Mesenteric fat pad (tissue), 1 donor: Measurements from ENCODE around the gene CSTF2T. TPM values are rescaled to one million over a fixed set of nuclear protein-coding genes. Genes with fewer than 3 reads are reported as not detected.
"Not testable (repeated sequence)": the region's sequence is repeated elsewhere in the genome, so short reads cannot be mapped to it uniquely, and the experiment has no call there.

ENCODE experiments used
- DNase-seq: peaks from one replicate; pipeline ENCODE4 v3.0.0-alpha.2; 2020; ENCODE audit warnings: low spot score
- total RNA-seq: library from RNA; stranded (reverse); fragmentation: NEBNext Ultra II Directional; extraction: Animal tissue kit (Norgen Biotek cat#: 25700); gene quantifications from one replicate; pipeline ENCODE4 v1.2.1, GENCODE V29; 2021
- donor health status: DM: yes; HTN: yes; CAD: no.

The CSTF2T gene
- total RNA-seq, 1 donor from 2014 or later: 28.0 TPM

GRCh38 chr10:51698473-51699063 lies 827 bp downstream of the CSTF2T start:
- DNase-seq: no peak

- no peak for DNase-seq
Observed at GRCh38 chr10:51696251-51696650, 3.1 kb downstream of the CSTF2T start.

- DNase-seq: no peak
Observed at GRCh38 chr10:51694086-51694768, 5.2 kb downstream of the CSTF2T start.

GRCh38 chr10:51691135-51691534 lies 8.3 kb downstream of the CSTF2T start:
- DNase-seq: no peak

- no peak for DNase-seq
Observed at GRCh38 chr10:51689536-51689935, 9.9 kb downstream of the CSTF2T start.

- not testable (repeated sequence) for DNase-seq
Observed at GRCh38 chr10:51688826-51689225, 10.6 kb downstream of the CSTF2T start.

- no peak for DNase-seq
Observed at GRCh38 chr10:51687296-51687695, 12.1 kb downstream of the CSTF2T start.

GRCh38 chr10:51685768-51686167 lies 13.6 kb downstream of the CSTF2T start:
- DNase-seq: no peak

- DNase-seq: no peak
Observed at GRCh38 chr10:51683031-51683691, 16.2 kb downstream of the CSTF2T start.

GRCh38 chr10:51679841-51680240 lies 19.6 kb downstream of the CSTF2T start:
- no peak for DNase-seq

GRCh38 chr10:51675088-51675487 lies 24.3 kb downstream of the CSTF2T start:
- DNase-seq: no peak

- no peak for DNase-seq
Observed at GRCh38 chr10:51672039-51672535, 27.3 kb downstream of the CSTF2T start.

- no peak for DNase-seq
Observed at GRCh38 chr10:51669041-51669440, 30.4 kb downstream of the CSTF2T start.

GRCh38 chr10:51668336-51668689 lies 31.1 kb downstream of the CSTF2T start:
- no peak for DNase-seq

GRCh38 chr10:51667678-51668335 lies 31.6 kb downstream of the CSTF2T start:
- DNase-seq: no peak

- no peak for DNase-seq
Observed at GRCh38 chr10:51666456-51666855, 32.9 kb downstream of the CSTF2T start.

GRCh38 chr10:51663086-51663485 lies 36.3 kb downstream of the CSTF2T start:
- no peak for DNase-seq

- DNase-seq: no peak
Observed at GRCh38 chr10:51659344-51659743, 40.1 kb downstream of the CSTF2T start.

- DNase-seq: no peak
Observed at GRCh38 chr10:51658000-51658399, 41.4 kb downstream of the CSTF2T start.

- DNase-seq: no peak
Observed at GRCh38 chr10:51656503-51656902, 42.9 kb downstream of the CSTF2T start.

GRCh38 chr10:51654918-51655317 lies 44.5 kb downstream of the CSTF2T start:
- no peak for DNase-seq

- DNase-seq: no peak
Observed at GRCh38 chr10:51653025-51653424, 46.4 kb downstream of the CSTF2T start.
